ENCODE results near the gene PHF11.
A peak's percentile ranks its signal among the peaks of the same experiment; 100 is the strongest.
"Not testable (repeated sequence)": the region's sequence is repeated elsewhere in the genome, so short reads cannot be mapped to it uniquely, and the experiment has no call there.

PHF11 gene

DNA sequence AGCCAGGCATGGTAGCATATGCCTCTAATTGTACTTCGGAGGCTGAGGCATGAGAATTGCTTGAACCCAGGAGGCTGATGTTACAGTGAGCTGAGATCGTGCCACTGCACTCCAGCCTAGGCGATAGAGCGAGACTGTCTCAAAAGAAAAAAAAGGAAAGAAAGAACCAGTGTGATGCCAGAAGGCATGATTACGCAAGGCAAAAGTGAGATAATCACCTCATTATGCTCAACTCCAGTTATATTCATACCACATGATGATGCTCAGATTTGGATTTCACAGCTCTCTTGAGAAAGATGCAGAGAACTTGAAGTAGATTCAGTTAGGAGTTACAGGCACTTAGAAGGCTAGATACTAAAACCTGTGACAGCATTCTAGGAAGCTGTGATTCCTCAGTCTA lies 67.8 kb downstream of the PHF11 start:
- in situ Hi-C loops (cut with HindIII; ENCODE audit: low pct_unique_long_range_greater_than_20kb, low sequenced_read_pairs) = no loop called here
- no peak for TF ChIP-seq JUND (IDR thresholded peaks at IDR 0.05; ENCODE audit: low read depth)

DNA sequence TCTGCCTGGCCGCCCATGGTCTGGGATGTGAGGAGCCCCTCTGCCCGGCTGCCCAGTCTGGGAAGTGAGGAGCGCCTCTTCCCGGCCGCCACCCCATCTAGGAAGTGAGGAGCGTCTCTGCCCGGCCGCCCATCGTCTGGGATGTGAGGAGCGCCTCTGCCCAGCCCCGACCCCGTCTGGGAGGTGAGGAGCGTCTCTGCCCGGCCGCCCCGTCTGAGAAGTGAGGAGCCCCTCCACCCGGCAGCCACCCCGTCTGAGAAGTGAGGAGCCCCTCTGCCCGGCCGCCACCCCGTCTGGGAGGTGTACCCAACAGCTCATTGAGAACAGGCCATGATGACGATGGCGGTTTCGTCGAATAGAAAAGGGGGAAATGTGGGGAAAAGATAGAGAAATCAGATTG lies 69.7 kb downstream of the PHF11 start:
- in situ Hi-C loops (cut with HindIII; ENCODE audit: low pct_unique_long_range_greater_than_20kb, low sequenced_read_pairs); DNase-seq (ENCODE audit: low read depth in 1 of 2, low spot score in 1 of 2): not testable (repeated sequence)

More for the DNA sequence above, 67.8 kb downstream of the PHF11 start:
- no peak for DNase-seq (ENCODE audit: low read depth in 1 of 2, low spot score in 1 of 2)

DNA sequence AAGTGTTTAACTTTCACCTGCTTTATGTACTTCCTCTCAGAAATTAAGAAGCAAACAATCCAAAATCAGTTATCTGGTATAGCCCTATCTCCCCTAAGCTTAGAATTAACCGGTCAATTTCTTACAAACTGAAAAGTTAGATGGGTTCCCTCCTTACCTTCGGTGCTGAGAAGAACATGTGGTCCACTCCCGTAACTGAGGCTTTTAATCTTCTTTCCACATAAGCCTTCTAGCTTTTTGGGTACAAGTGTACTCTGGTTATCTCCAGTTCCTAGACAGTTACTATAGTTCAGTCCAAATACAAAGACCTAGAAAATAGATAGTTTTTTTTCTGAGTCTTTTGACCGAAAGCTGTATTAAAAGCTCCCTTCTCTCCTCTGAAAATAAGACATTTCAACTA lies 70.7 kb downstream of the PHF11 start:
- TF ChIP-seq JUND (IDR thresholded peaks at IDR 0.05; ENCODE audit: low read depth) = no peak
- in situ Hi-C loops (cut with HindIII; ENCODE audit: low pct_unique_long_range_greater_than_20kb, low sequenced_read_pairs) = no loop called here
- DNase-seq (ENCODE audit: low read depth in 1 of 2, low spot score in 1 of 2) = no peak

DNA sequence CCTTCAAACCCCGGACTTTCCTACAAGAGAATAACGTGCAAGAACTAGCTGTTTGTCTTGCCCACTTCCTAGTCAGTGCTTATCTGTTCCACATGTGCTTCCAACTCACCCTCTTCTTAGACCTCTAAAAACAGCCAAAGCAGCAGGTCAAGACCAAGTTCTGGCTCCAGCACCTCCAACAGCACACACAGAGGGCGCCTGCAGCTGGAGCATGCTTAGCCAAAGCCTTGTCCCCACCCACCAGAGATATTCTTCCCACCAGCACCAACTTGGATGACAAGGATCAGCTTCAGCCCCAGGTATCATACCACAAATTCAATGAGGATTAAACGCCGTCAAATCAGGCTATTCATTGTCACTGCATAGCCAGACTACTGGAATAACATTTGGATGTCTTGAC lies 71.7 kb downstream of the PHF11 start:
- in situ Hi-C loops (cut with HindIII; ENCODE audit: low pct_unique_long_range_greater_than_20kb, low sequenced_read_pairs) = no loop called here
- no peak for TF ChIP-seq JUND (IDR thresholded peaks at IDR 0.05; ENCODE audit: low read depth)
- DNase-seq (ENCODE audit: low read depth in 1 of 2, low spot score in 1 of 2) = no peak

DNA sequence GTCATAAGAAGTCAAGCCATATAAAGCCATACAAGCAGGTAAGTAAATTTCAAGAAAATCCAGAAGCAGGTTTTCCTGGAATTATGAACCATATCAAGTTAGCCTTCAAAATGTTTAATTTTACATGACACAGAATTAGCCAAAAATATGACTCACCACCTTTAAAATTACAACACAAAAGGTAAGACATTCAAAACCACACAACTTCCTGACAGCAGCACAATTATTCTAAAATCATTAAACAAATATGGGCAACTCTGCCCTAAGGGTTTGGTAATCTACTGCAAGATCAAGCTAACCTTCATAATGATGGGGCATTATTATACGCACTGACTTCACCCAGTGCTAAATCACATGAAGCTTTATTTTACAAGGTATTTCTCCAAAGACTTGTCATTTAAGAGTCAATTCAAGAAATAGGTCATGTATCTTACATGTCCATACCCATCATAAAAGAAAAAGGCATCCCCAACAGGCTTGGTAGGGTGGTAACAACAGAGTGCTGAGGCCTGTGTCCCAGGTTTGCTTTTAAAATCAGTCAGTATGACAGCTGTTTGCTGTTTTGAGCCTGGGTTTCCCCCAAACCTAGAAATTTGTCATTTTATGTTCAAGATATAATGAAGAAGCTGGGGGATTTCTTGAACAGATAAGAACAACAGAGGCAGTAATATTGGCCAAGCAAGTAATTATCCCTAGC lies 74.4 kb downstream of the PHF11 start:
- in situ Hi-C loops (cut with HindIII; ENCODE audit: low pct_unique_long_range_greater_than_20kb, low sequenced_read_pairs) = no loop called here
- DNase-seq (ENCODE audit: low read depth in 1 of 2, low spot score in 1 of 2) = peak in 1 of 2 experiments; percentile 29
- no peak for TF ChIP-seq JUND (IDR thresholded peaks at IDR 0.05; ENCODE audit: low read depth)

DNA sequence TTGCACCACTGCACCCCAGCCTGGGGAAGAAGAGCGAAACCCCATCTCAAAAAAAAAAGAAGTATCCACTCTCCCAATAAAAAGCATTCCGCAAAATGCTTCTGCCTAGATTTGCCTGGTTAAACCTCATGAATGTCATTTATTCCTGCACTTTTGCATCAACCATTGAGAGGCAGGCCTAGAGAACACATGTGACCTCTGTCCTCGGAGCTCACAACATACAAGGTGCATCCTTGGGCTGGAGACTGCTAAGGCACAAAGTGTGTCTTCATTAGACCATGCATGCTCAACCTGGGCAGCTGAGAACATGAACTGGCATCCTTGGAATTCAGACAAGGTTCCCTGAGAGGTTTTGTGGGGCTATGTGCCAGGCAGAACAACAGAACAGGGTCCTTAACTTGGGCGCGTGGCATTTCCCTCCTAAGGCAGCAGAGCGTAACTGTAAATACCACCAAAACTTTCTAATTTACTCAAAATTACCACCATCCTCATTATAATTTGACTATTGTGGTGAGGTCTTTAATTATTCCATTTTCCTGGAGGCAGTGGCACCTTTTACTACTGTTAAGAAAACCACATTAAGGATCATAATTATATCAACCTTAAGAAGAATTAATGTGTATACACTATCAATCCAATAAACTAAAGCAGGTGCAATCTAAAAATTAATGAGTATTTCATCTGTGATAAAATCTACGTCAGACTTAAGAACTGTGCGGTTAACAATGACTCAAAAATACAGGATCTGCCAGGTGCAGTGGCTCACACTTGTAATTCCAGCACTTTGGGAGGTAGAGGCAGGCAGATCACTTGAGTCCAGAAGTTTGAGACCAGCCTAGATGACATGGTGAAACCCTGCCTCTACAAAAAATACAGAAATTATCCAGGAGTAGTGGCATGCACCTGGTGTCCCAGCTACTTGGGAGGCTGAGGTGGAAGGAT lies 75.8 kb downstream of the PHF11 start:
- no peak for DNase-seq (ENCODE audit: low read depth in 1 of 2, low spot score in 1 of 2)
- no peak for TF ChIP-seq JUND (IDR thresholded peaks at IDR 0.05; ENCODE audit: low read depth)
- in situ Hi-C loops (cut with HindIII; ENCODE audit: low pct_unique_long_range_greater_than_20kb, low sequenced_read_pairs) = no loop called here

Data from T47D (cell line).